Small intestine (tissue), 7 donors: ENCODE results near the gene IREB2. TPM values are rescaled to one million over a fixed set of nuclear protein-coding genes. Genes with fewer than 3 reads are reported as not detected.

Source experiments
- DNase-seq, 2 donors: peaks; one replicate each; pipeline versions ENCODE4 v3.0.0 to v3.0.0-alpha.2; 2013
- FAIRE-seq: peaks from 2 replicates; lab custom pipeline; 2012; peaks lifted over from hg19 to GRCh38; lab: Jason Lieb, UNC
- H3K27ac ChIP-seq, 3 donors: one replicate each; pipeline ENCODE4 v1.5.1; 2013; ENCODE audit warnings: low read length in 2 of 3, mild to moderate bottlenecking in 2 of 3, control low read depth in 1 of 3, inconsistent platforms in 1 of 3, low read depth in 1 of 3, moderate library complexity in 1 of 3
- H3K27me3 ChIP-seq, 3 donors: one replicate each; pipeline ENCODE4 v1.6.1; 2013; ENCODE audit warnings: low read length in 3 of 3, inconsistent platforms in 1 of 3; ENCODE audit not compliant: control insufficient read depth in 3 of 3, insufficient read depth in 3 of 3
- H3K36me3 ChIP-seq, 3 donors: one replicate each; pipeline ENCODE4 v1.6.1; 2013; ENCODE audit warnings: low read length in 3 of 3, inconsistent platforms in 1 of 3, low read depth in 1 of 3, mild to moderate bottlenecking in 1 of 3, moderate library complexity in 1 of 3; ENCODE audit not compliant: control insufficient read depth in 3 of 3, insufficient read depth in 2 of 3
- H3K4me1 ChIP-seq, 3 donors: one replicate each; pipeline ENCODE4 v1.6.1; 2013; ENCODE audit warnings: low read length in 2 of 3, inconsistent platforms in 1 of 3, low read depth in 1 of 3, mild to moderate bottlenecking in 1 of 3, moderate library complexity in 1 of 3; ENCODE audit not compliant: control insufficient read depth in 3 of 3, insufficient read depth in 2 of 3
- H3K4me3 ChIP-seq, 3 donors: one replicate each; pipeline ENCODE4 v1.5.1; 2013; ENCODE audit warnings: low read length in 3 of 3, control low read depth in 1 of 3, inconsistent platforms in 1 of 3, low read depth in 1 of 3, mild to moderate bottlenecking in 1 of 3, moderate library complexity in 1 of 3
- H3K9me3 ChIP-seq, 2 donors: one replicate each; pipeline ENCODE4 v1.6.1; 2013; ENCODE audit warnings: low read depth in 1 of 2, low read length in 1 of 2; ENCODE audit not compliant: control insufficient read depth in 2 of 2, insufficient read depth in 1 of 2
- WGBS, 3 donors: extraction: QIAGEN DNeasy Blood & Tissue Kit; methylation state at CpG; one replicate each; pipeline ENCODE4 v1.1.7; 2013; 5-methylcytosine and 5-hydroxymethylcytosine counted together
- polyA plus RNA-seq, 4 donors: library from polyadenylated mRNA; stranded (reverse) in 3 of 4; unstranded in 1 of 4; fragments of 200-250 nt in 3 of 4; fragments of 120-200 nt in 1 of 4; gene quantifications; one replicate each; pipeline versions ENCODE4 v1.2.1 to v1.2.3, GENCODE V29; 2013
- donor health status: healthy with polysubstance abuse.
- donor health status: control.
- donor health status: control.
- donor health status: Bipolar disorder and iron deficiency.
- donor health status: healthy.

The IREB2 gene
- polyA plus RNA-seq, 4 donors, result 12.4 to 63.6 (median 15.3) TPM

DNA sequence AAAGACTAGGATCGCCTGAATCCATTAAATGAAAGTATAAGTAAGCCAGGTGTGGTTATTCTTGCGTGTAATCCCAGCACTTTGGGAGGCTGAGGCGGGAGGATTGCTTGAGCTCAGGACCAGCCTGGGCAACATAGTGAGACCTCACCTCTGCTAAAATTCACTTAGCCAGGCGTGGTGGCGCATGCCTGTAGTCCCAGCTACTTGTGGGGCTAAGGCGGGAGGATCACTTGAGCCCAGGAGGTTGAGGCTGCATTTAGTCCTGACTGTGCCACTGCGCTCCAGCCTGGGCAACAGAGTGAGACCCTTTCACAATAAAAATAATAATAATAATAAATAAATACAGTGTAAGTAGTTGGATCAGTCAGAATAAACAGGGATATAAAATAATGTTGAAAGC, 43.9 kb downstream of the IREB2 start:
- Histone ChIP-seq H3K4me1 (no peaks in the 10 kb centered on the region), H3K27ac (no peak overlapping the region), H3K27me3 (no peaks in the 10 kb centered on the region), H3K4me3 (no peak overlapping the region), H3K36me3 (peaks cover 22 to 56% (median 22%) of the 10 kb centered on the region in 3 donors), H3K9me3 (no peaks in the 10 kb centered on the region)
- no peak for FAIRE-seq
- WGBS, 3 donors, result 86 to 96% (median 86%) methylated on average over 7 of the region's 7 CpGs
- no peak for DNase-seq

DNA sequence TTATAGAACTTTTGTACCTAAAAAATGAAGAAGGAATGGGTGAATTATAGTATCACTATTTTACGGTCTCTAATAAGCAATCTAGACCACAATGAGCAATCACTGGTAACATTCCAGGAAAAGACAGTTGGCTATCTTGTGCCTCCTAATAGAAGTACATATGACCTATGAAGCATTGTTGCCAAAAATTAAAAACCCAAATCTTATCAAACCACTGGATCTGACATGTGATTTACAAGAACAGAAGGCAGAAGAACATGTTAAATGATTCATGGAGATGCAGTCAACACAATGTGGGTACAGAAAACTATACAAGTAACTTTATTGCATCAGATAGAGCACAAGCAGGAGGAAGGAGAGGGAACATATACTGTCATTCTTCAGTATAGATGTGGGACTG, 54.9 kb downstream of the IREB2 start:
- DNase-seq (no peak), FAIRE-seq (no peak)
- H3K4me1 ChIP-seq, result peaks cover 0 to 4% (median 0%) of the 10 kb centered on the region in 3 donors
- peaks cover 18 to 34% (median 18%) of the 10 kb centered on the region in 3 donors for H3K36me3 ChIP-seq
- H3K9me3 ChIP-seq, result no peaks in the 10 kb centered on the region
- 66 to 100% (median 95%) methylated on average over 1 of the region's 1 CpG for whole genome bisulfite sequencing, 3 donors
- H3K4me3 ChIP-seq, result no peak overlapping the region
- H3K27me3 ChIP-seq, result no peaks in the 10 kb centered on the region
- H3K27ac ChIP-seq, result no peak overlapping the region

DNA sequence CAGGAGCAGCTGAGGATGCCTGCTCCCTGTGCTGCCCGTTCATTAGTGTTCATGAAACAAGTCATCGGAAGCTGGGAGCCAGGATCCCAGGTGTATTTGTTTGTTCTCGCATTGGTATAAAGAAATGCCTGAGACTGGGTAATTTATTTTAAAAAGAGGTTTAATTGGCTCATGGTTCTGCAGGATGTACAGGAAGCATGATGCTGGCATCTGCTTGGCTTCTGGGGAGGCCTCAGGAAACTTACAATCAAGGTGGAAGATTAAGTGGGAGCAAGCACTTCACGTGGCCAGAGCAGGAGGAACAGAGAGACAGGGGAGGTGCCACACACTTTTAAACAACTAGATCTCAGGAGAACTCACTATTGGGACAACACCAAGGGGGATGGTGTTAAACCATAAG, 63.8 kb downstream of the IREB2 start:
- H3K4me1 ChIP-seq, result peaks cover 0 to under 1% (median 0%) of the 10 kb centered on the region in 3 donors
- no peaks in the 10 kb centered on the region for H3K27me3 ChIP-seq
- no peak overlapping the region for H3K27ac ChIP-seq
- H3K4me3 ChIP-seq, result no peak overlapping the region
- FAIRE-seq (no peak), DNase-seq (no peak)
- 84 to 99% (median 98%) methylated on average over 4 of the region's 4 CpGs for WGBS, 3 donors
- peaks cover 0 to 9% of the 10 kb centered on the region in 2 donors for H3K9me3 ChIP-seq
- peaks cover 0 to 14% (median 3%) of the 10 kb centered on the region in 3 donors for H3K36me3 ChIP-seq

DNA sequence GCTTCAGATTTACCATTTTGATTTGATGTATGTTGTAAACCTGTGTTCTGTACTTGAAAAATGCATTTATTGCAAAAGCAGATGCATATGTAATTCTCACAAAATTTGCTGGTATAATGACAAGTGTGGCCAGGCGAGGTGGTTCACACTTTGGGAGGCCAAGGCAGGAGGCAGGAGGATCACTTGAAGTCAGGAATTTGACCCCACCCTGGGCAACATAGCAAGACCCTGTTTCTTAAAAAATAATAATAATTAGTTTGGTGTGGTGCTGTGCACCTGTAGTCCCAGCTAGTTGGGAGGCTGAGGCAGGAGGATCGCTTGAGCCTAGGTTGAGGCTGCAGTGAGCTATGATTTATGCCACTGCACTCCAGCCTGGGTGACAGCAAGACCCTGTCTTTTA, 64.6 kb downstream of the IREB2 start:
- H3K4me1 ChIP-seq, result peaks cover 0 to 1% (median 0%) of the 10 kb centered on the region in 3 donors
- H3K4me3 ChIP-seq, result no peak overlapping the region
- no peak for FAIRE-seq
- H3K36me3 ChIP-seq, result peaks cover 0 to 14% (median 3%) of the 10 kb centered on the region in 3 donors
- 93 to 98% (median 97%) methylated on average over 2 of the region's 2 CpGs for WGBS, 3 donors
- no peaks in the 10 kb centered on the region for H3K27me3 ChIP-seq
- no peak for DNase-seq
- no peak overlapping the region for H3K27ac ChIP-seq
- peaks cover 0 to 9% of the 10 kb centered on the region in 2 donors for H3K9me3 ChIP-seq

DNA sequence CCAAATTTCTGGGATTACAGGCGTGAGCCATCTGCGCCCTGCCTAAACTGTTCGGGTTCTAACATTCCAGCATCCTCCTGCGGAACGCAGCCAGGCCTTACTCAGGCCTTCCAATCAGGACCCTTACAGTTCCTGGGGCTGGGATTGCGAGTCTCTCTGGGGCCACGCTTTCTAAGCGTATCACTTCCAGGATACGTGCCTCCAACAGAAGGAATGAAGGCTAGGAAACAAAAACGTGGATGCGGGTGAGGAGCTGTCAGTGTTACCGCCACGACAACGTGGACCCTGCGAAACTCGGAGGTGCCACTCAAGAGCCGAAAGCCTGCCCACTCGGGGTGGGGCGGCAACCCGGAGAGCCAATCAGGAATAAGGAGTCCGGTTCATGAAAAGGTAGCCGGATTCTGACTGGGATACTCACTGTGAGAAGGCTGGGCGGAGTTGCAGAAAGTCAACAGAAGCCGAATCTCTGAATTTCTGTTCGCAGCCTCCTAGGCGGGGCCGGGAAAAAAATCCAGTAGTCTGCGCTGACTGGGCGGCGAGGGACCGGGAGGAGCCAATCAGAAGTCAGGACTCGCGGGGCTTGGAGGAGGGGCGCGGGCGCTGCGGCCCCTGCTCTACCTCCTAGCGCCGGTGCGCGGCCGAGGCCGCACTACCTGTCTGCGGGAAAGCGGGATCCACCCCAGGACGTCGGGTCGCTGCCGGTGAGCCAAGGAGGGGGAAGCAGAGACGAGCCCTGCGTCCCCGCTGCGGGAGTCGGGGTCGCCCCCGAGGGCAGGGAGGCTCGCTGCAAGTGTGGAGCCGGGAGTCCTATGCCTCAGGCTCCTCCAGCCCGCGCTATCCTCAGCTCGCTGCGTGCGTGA, 69.2 kb downstream of the IREB2 start, which contains the start of gene HYKK:
HYKK (plus strand) TSS at position 607 of the 860 bp plus-strand sequence. CDS start 5,512 bp downstream, outside the sequence.
- 1 to 3% (median 1%) methylated on average over 47 to 63 of the region's 63 CpGs for WGBS, 3 donors
- H3K9me3 ChIP-seq, result peaks cover 0 to under 1% of the 10 kb centered on the region in 2 donors

DNA sequence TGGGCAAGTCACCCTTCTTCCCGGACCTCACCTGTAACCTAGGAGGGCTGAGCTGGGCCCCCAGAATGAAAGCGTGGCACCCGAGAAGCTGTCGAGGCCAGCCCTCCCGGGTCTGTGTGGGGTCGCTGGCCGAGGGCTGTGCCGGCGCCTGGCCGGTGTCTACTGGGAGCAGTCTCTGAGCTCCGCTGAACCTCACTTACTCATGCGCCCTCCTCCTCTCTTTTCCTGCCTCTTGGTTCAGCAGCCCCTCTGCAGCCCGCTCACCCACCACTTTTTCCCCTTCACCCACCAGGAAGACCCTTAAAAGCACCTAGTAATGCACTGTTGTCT, 69.8 kb downstream of the IREB2 start:
- H3K36me3 ChIP-seq, result no peaks in the 10 kb centered on the region
- H3K4me1 ChIP-seq, result peaks cover 0 to 6% (median 1%) of the 10 kb centered on the region in 3 donors
- FAIRE-seq, result no peak
- 0 to 2% (median 1%) methylated on average over 13 of the region's 13 CpGs for WGBS, 3 donors
- H3K27me3 ChIP-seq, result no peaks in the 10 kb centered on the region
- peak overlapping the region; percentile 42 to 74 (median 66) for H3K27ac ChIP-seq
- DNase-seq, result no peak
- H3K4me3 ChIP-seq, result peak overlapping the region; percentile 57 to 80 (median 69)
- no peaks in the 10 kb centered on the region for H3K9me3 ChIP-seq

More for the DNA sequence above, 69.2 kb downstream of the IREB2 start, which contains the start of gene HYKK:
- Histone ChIP-seq H3K27ac (peak within 1 kb of the TSS; percentile 42 to 74 (median 66)), H3K4me1 (peaks cover 0 to 6% (median 1%) of the 10 kb centered on the region in 3 donors), H3K4me3 (peak within 1 kb of the TSS; percentile 57 to 80 (median 69)), H3K27me3 (no peaks in the 10 kb centered on the region), H3K36me3 (no peaks in the 10 kb centered on the region)
- no peak for FAIRE-seq
- DNase-seq, result peak; percentile 97 to 99

DNA sequence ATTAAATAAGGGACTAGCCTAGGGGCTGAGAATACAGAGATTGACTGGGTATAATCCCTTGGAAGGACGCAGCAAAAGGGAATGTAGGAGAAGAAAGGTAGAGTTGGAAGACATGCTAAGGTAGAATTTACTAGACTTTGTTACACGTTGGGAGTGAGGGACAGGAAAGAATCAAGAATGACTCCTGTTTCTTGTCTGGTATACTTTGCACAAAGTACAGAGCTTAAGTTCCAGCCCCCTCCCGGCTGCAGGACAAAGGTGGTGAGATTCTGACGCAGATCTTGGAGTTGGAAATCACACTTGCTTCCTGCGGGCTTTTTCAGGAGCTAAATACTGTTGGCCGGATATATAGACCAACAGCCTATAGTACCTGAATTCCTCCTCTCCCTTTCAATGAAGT, 70.3 kb downstream of the IREB2 start:
- peak; percentile 70 to 86 for DNase-seq
- 4 to 32% (median 24%) methylated on average over 6 of the region's 6 CpGs for WGBS, 3 donors
- Histone ChIP-seq H3K27me3 (no peaks in the 10 kb centered on the region), H3K4me1 (peaks cover 0 to 6% (median 1%) of the 10 kb centered on the region in 3 donors), H3K27ac (peak overlapping the region; percentile 42 to 74 (median 66)), H3K9me3 (no peaks in the 10 kb centered on the region), H3K4me3 (peak overlapping the region in 2 of 3 donors; percentile 69 to 80), H3K36me3 (no peaks in the 10 kb centered on the region)
- FAIRE-seq, result no peak

DNA sequence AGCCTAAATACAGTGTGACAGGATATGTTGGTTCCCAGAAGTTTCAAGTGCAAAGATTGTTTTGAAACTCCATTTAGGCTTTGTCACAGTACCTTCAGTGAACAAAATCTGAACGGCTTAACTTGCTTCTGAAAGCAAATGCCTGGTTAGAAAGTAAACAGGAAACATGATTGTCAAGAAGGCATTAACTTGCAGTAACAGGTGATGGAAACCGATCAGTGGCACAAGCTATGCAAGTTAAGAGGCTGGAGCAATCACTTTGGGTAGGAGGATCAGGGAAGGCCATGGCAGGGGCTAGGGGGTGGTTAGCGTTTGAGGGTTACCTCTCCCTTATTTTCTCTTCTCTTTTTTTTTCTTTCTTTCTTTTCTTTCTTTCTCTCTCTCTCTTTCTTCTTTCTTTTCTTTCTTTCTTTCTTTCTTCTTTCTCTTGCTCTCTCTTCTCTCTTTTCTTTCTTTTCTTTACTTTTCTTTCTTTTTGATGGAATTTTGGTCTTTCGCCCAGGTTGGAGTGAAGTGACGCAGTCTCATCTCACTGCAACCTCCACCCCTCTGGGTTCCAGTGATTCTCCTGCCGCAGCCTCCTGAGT, 71.8 kb downstream of the IREB2 start:
- no peak for FAIRE-seq
- Histone ChIP-seq H3K36me3 (peaks cover 0 to 3% (median under 1%) of the 10 kb centered on the region in 3 donors), H3K27ac (no peak overlapping the region), H3K27me3 (no peaks in the 10 kb centered on the region), H3K9me3 (no peaks in the 10 kb centered on the region), H3K4me1 (peaks cover 0 to 6% (median 1%) of the 10 kb centered on the region in 3 donors), H3K4me3 (no peak overlapping the region)
- 73 to 80% (median 77%) methylated on average over 6 of the region's 6 CpGs for WGBS, 3 donors
- DNase-seq, result no peak
